Brain microvascular endothelial cell (primary cell): ENCODE data around the gene SLC7A10.

ENCODE experiments used
- DNase-seq: peaks from one replicate; pipeline ENCODE4 v3.0.0-alpha.2; 2020
- H3K27ac ChIP-seq: fragments of 250-450 bp; sonication (Bioruptor Pico); 2 replicates; pipeline ENCODE4 v1.5.1; 2020; ENCODE audit warnings: mild to moderate bottlenecking, moderate library complexity
- H3K27me3 ChIP-seq: fragments of 250-450 bp; sonication (Bioruptor Pico); replicated peaks from 2 replicates; pipeline ENCODE4 v1.5.1; 2020; ENCODE audit warnings: mild to moderate bottlenecking
- H3K36me3 ChIP-seq: fragments of 250-450 bp; sonication (Bioruptor Pico); replicated peaks from 2 replicates; pipeline ENCODE4 v1.5.1; 2020; ENCODE audit warnings: mild to moderate bottlenecking
- H3K4me3 ChIP-seq: 2 replicates; pipeline ENCODE4 v1.5.1; 2011; ENCODE audit warnings: low read depth, mild to moderate bottlenecking, control low read depth, low read length, moderate library complexity
- in situ Hi-C: cut with HindIII; loops from 2 replicates; pipeline ENCODE4 v1.10.0; 2017; ENCODE audit warnings: low sequenced_read_pairs, low pct_ligation_motif_present
- TF ChIP-seq, protein P1 (sequence below): IDR thresholded peaks from 2 replicates; pipeline ENCODE4 v1.5.1; 2011; ENCODE audit warnings: low read depth, mild to moderate bottlenecking, moderate library complexity, low read length, control low read depth, inconsistent platforms; ENCODE audit errors: missing control alignments

Gene SLC7A10

DNA sequence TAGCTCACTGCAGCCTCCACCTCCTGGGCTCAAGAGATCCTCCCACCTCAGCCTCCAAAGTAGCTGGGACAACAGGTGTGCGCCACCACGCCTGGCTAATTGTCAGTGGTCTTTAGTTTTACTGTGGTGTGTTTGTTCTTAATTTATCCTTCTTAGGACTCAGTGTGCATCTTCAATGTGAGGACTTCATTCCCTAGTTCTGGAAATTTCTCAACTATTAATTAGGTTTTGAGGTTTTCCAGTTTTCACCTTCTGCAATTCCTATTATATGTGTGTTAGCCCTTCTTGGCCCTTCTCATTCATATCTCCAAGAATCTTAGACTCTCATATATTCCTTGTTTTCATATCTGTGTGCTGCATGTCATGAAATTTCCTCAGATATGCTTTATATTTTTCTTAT lies 32.2 kb upstream of the SLC7A10 start:
- no peaks in the 10 kb centered on the region for H3K36me3 ChIP-seq
- no peak overlapping the region for H3K4me3 ChIP-seq
- DNase-seq = no peak
- H3K27ac ChIP-seq = no peak overlapping the region
- TF ChIP-seq, protein P1, sequence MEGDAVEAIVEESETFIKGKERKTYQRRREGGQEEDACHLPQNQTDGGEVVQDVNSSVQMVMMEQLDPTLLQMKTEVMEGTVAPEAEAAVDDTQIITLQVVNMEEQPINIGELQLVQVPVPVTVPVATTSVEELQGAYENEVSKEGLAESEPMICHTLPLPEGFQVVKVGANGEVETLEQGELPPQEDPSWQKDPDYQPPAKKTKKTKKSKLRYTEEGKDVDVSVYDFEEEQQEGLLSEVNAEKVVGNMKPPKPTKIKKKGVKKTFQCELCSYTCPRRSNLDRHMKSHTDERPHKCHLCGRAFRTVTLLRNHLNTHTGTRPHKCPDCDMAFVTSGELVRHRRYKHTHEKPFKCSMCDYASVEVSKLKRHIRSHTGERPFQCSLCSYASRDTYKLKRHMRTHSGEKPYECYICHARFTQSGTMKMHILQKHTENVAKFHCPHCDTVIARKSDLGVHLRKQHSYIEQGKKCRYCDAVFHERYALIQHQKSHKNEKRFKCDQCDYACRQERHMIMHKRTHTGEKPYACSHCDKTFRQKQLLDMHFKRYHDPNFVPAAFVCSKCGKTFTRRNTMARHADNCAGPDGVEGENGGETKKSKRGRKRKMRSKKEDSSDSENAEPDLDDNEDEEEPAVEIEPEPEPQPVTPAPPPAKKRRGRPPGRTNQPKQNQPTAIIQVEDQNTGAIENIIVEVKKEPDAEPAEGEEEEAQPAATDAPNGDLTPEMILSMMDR = no peak
- no peaks in the 10 kb centered on the region for H3K27me3 ChIP-seq
- in situ Hi-C loops = no loop called here

DNA sequence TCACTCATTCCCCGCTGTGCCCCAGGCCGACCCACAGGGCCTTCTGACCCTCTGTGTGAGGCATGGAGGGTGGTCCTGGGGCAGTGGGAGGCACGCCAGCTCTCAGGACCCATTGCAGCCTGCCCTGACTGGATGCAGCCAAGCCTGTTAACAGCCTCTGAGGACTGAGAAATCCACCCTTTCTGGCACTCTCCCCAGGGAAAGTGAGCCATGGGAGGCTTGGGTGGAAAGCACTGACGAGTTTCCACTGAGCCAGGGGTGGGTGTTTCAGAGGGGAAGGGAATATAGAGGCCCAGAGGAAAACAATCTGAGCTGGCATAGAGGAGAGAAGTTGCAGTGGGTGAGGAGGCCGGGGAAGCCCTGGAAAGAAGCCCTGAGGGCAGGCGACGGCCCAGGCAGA lies 30.6 kb upstream of the SLC7A10 start:
- no peak for DNase-seq
- H3K36me3 ChIP-seq = no peaks in the 10 kb centered on the region
- in situ Hi-C loops = no loop called here

DNA sequence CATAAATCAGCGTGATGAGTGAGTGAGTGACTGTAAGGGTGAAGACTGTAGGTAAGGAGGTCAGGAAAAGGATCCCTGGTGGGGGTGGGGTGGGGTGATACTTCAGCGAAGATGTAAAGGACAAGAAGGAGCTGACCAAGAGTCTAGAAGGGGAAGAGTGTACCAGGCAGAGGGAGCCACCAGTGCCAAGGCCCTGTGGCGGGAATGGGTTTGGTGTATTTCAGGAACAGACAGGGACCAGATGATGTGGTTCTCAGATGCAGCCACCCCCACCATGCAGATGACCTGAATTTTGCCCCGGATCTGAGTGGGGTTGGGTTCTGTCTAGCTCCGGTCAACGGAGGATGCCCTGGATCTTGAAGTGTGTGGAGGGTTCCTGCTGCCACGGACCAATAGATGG lies 30.1 kb upstream of the SLC7A10 start:
- Histone ChIP-seq H3K4me3 (no peak overlapping the region), H3K27me3 (no peaks in the 10 kb centered on the region), H3K27ac (no peak overlapping the region), H3K36me3 (no peaks in the 10 kb centered on the region)
- DNase-seq = no peak
- TF ChIP-seq, protein P1 = no peak
- in situ Hi-C loops = no loop called here

More for the DNA sequence above, 30.6 kb upstream of the SLC7A10 start:
- Histone ChIP-seq H3K27ac (no peak overlapping the region), H3K27me3 (no peaks in the 10 kb centered on the region), H3K4me3 (no peak overlapping the region)
- TF ChIP-seq, protein P1 = no peak

DNA sequence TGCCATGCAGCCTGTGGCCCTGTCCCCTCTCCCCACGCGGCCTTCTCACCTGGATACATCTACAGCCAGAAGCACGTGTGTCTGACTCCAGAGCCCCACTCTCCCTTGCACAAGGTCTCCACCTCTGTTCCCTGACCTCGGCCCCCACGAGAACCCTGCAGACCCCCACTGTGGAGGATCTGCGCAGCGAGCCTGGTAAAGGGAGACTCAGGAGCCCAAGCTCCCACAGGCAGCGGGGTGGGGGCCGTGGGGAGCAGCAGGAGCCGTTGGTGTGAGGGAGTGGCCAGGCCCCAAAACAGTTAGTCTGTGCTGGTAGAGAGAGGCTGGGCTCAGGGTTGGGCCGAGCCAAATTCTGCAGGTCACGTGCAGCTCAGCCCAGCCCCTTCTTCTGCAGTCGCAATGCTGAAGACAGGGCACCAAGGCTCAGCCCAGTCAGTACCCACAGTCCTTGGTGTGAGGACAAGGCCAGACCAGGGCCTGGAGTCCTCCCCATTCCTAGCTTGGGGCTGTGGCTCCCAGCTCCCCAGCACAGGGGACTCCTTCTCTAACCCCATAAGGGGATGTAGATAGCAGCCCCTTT lies 28.7 kb upstream of the SLC7A10 start:
- Histone ChIP-seq H3K4me3 (no peak overlapping the region), H3K27ac (no peak overlapping the region), H3K27me3 (no peaks in the 10 kb centered on the region), H3K36me3 (no peaks in the 10 kb centered on the region)
- in situ Hi-C loops = no loop called here
- DNase-seq = no peak
- TF ChIP-seq, protein P1 = no peak

DNA sequence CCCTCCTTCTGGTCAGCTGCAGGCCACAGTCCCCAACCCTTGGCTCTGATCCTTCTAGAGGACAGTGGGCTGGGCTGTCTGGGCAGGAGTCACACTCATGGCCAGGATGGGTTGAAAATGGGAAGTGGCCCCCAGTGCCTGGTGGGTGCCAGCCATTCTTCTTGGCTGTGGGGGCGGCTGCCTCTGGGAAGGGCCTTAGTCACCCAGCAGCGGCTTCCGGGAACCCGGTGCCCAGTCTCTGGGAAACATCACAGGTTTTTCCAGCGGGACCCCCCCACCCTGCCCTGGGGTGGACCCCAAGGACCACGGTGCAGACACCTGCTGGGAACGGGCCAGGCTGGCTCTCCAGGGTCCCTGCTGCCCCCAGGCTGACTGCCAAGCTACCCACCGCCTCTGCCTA lies 27.3 kb upstream of the SLC7A10 start:
- DNase-seq = no peak
- in situ Hi-C loops = no loop called here
- Histone ChIP-seq H3K27ac (no peak overlapping the region), H3K36me3 (no peaks in the 10 kb centered on the region), H3K27me3 (no peaks in the 10 kb centered on the region), H3K4me3 (no peak overlapping the region)
- TF ChIP-seq, protein P1 = no peak

DNA sequence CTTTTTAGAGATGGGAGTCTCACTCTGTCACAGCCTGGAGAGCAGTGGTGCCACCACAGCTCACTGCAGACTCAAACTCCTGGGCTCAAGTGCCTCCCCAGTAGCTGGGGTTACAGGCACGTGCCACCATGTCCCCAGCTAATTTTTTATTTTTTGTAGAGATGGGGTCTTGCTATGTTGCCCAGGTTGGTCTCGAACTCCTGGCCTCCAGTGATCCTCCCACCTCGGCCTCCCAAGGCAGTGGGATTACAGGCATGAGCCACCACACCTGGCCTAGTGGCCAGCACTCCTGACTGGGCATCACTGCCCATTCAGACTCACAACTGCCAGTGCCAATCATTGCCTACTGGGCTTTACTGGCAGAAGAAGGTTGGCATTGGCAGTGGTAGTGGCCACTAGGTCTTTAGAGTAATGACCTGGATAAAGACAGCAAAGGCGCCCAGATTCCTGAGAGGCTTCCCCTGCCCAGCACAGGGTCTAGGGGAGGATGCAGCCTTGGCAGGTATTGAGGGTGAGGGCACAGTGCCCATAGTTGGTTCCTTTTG lies 26.8 kb upstream of the SLC7A10 start:
- in situ Hi-C loops = no loop called here
- TF ChIP-seq, protein P1 = no peak
- DNase-seq = no peak
- Histone ChIP-seq H3K27me3 (no peaks in the 10 kb centered on the region), H3K4me3 (no peak overlapping the region), H3K36me3 (no peaks in the 10 kb centered on the region), H3K27ac (no peak overlapping the region)
